ENCODE results near the gene SERPINH1. TPM values are rescaled to one million over a fixed set of nuclear protein-coding genes. Genes with fewer than 3 reads are reported as not detected.

The SERPINH1 gene
- polyA plus RNA-seq, 2 of the 4 experiments (the other 2 are of a cell fraction): 70.7 to 162 TPM

- WGBS (ENCODE audit: missing lambda C conversion rate): 84% methylated on average over 6 of the region's 6 CpGs
- no peak overlapping the region for H3K27ac ChIP-seq
- CTCF ChIA-PET: interaction anchor here (0.5 to 1.9 kb wide), 3 partner anchors 112 to 148 kb away, joined by 3 to 6 read pairs (median 4); no protein-coding TSS in a partner anchor
- H3K4me3 ChIP-seq: no peak overlapping the region
- TF ChIP-seq POLR2A (IDR thresholded peaks at IDR 0.05; ENCODE audit: low read length): no peak
- TF ChIP-seq EHF (CRISPR knock-in tag; IDR thresholded peaks at IDR 0.05): no peak
- TF ChIP-seq ZFP36 (IDR thresholded peaks at IDR 0.05; ENCODE audit: borderline replicate concordance, partially characterized antibody): no peak
- no peak for TF ChIP-seq NFE2L2 (conservative IDR thresholded peaks at IDR 0.05; ENCODE audit: low read length)
- ATAC-seq (no peak), FAIRE-seq (no peak), DNase-seq (ENCODE audit: low read depth in 1 of 2, low spot score in 1 of 2) (no peak)
- H3K4me2 ChIP-seq: no peak overlapping the region
- H3K9me3 ChIP-seq: no peaks in the 10 kb centered on the region
- POLR2A ChIA-PET: no interaction called here
- no peaks in the 10 kb centered on the region for H3K4me1 ChIP-seq
These were observed 32.2 kb downstream of the SERPINH1 start for GRCh38 chr11:75594211-75594610.

GRCh38 chr11:75595429-75595828, 33.4 kb downstream of the SERPINH1 start:
- no peak overlapping the region for H3K4me2 ChIP-seq
- DNase-seq (ENCODE audit: low read depth in 1 of 2, low spot score in 1 of 2) (no peak), ATAC-seq (no peak), FAIRE-seq (no peak)
- H3K27ac ChIP-seq: no peak overlapping the region
- TF ChIP-seq ZNF302 (CRISPR knock-in tag; IDR thresholded peaks at IDR 0.05): no peak
- TF ChIP-seq NFE2L2 (conservative IDR thresholded peaks at IDR 0.05; ENCODE audit: low read length): no peak
- no peak for TF ChIP-seq JUNB (IDR thresholded peaks at IDR 0.05)
- TF ChIP-seq RFX5 (IDR thresholded peaks at IDR 0.05): no peak
- TF ChIP-seq USF2 (IDR thresholded peaks at IDR 0.05): no peak
- POLR2A ChIA-PET: interaction anchor here (0.6 kb wide), 1 partner anchor 132 kb away, joined by 3 read pairs; no protein-coding TSS in a partner anchor
- no peaks in the 10 kb centered on the region for H3K4me1 ChIP-seq
- H3K4me3 ChIP-seq: no peak overlapping the region
- CTCF ChIA-PET: interaction anchor here (1.3 to 2.2 kb wide), 4 partner anchors 9 to 149 kb away, joined by 3 to 16 read pairs (median 6); no protein-coding TSS in a partner anchor
- WGBS (ENCODE audit: missing lambda C conversion rate): 90% methylated on average over 2 of the region's 2 CpGs
- H3K9me3 ChIP-seq: no peaks in the 10 kb centered on the region

DNA sequence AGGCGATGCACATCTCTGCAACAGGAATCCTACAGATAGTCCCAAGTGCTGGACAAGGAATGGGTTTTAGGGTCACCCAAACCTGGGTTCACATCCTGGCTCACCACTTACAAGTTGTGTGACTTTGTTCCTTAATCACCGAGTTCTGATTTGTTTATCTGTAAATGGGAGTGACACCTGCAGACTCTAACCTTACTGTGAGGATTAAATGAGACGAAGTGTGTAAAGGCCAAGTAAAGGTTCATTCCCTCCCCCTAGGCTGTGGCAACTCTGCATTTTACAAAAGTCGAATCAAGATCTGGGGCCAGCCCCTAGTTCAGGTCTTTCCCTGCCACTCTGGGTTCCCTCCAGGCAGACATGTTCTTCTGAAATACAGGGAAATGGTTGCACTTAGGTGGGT, 34.9 kb downstream of the SERPINH1 start:
- DNase-seq (ENCODE audit: low read depth in 1 of 2, low spot score in 1 of 2) (no peak), ATAC-seq (no peak), FAIRE-seq (no peak)
- no peak for TF ChIP-seq HEYL (CRISPR knock-in tag; IDR thresholded peaks at IDR 0.05)
- no peak for TF ChIP-seq ATOH8 (CRISPR knock-in tag; IDR thresholded peaks at IDR 0.05; ENCODE audit: low read depth)
- no peak for TF ChIP-seq CEBPB (IDR thresholded peaks at IDR 0.05)
- WGBS (ENCODE audit: missing lambda C conversion rate): 43% methylated on average over 4 of the region's 4 CpGs
- CTCF ChIA-PET: interaction anchor here (0.7 to 2.6 kb wide), 10 partner anchors 10 to 722 kb away, joined by 3 to 16 read pairs (median 5); no protein-coding TSS in a partner anchor
- no peak overlapping the region for H3K4me2 ChIP-seq
- no peak overlapping the region for H3K27ac ChIP-seq
- no peak overlapping the region for H3K4me3 ChIP-seq
- no peaks in the 10 kb centered on the region for H3K4me1 ChIP-seq
- POLR2A ChIA-PET: no interaction called here
- no peaks in the 10 kb centered on the region for H3K9me3 ChIP-seq

DNA sequence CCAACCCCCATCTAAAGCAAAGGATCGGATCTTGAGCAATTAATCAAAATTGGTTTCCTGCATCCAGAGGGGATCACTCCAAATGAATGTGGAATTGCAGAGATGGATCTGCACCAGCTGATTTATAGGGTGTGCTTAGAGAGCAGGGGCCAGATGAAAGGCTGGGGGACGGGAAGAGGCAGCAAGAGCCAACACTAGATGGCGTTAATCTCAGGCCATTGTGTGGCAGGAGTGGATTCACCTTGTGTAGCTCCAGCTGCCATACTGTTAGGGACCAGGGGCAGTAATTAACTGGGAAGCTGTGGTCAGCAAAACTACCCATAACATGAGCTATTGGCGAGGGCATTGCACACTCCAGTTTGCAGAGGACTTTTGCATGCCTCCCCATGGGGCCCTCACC, 35.6 kb downstream of the SERPINH1 start:
- 34% methylated on average over 4 of the region's 4 CpGs for WGBS (ENCODE audit: missing lambda C conversion rate)

More for the DNA sequence above, 35.6 kb downstream of the SERPINH1 start:
- no peak overlapping the region for H3K27ac ChIP-seq
- H3K4me2 ChIP-seq: no peak overlapping the region
- DNase-seq (ENCODE audit: low read depth in 1 of 2, low spot score in 1 of 2) (peak; percentile 48 to 56), ATAC-seq (peak; percentile 77 to 92), FAIRE-seq (no peak)
- no peaks in the 10 kb centered on the region for H3K9me3 ChIP-seq
- CTCF ChIA-PET: interaction anchor here (0.9 to 4.7 kb wide), 13 partner anchors 9 to 721 kb away, joined by 3 to 22 read pairs (median 3); no protein-coding TSS in a partner anchor
- no peaks in the 10 kb centered on the region for H3K4me1 ChIP-seq
- H3K4me3 ChIP-seq: no peak overlapping the region
- POLR2A ChIA-PET: no interaction called here
- TF ChIP-seq HEYL (CRISPR knock-in tag; IDR thresholded peaks at IDR 0.05) (no peak), CTCF (IDR thresholded peaks at IDR 0.05) (peak; percentile 58), CBX2 (IDR thresholded peaks at IDR 0.05; ENCODE audit: borderline replicate concordance, low read depth) (no peak), RAD21 (conservative IDR thresholded peaks at IDR 0.05 in 1 of 2, IDR thresholded peaks at IDR 0.05 in 1 of 2) (peak; percentile 41 to 51; a peak in 3 of 5 replicates), SMC3 (IDR thresholded peaks at IDR 0.05) (peak; percentile 36; the same call in 1 of the 3 replicates), RNF2 (IDR thresholded peaks at IDR 0.05; ENCODE audit: borderline replicate concordance, low read depth) (no peak), FOSB (CRISPR knock-in tag; IDR thresholded peaks at IDR 0.05) (no peak), PHF8 (IDR thresholded peaks at IDR 0.05; ENCODE audit: borderline replicate concordance, low read depth) (no peak)
